Dedifferentiated amniotic fluid mesenchymal stem cell (primary cell): ENCODE results near the gene TNXB.
"Not testable (repeated sequence)": the region's sequence is repeated elsewhere in the genome, so short reads cannot be mapped to it uniquely, and the experiment has no call there.

ENCODE experiments used
- DNase-seq: peaks from one replicate; pipeline ENCODE4 v3.0.0-alpha.2; 2016; ENCODE audit errors: extremely low spot score

The TNXB gene

DNA sequence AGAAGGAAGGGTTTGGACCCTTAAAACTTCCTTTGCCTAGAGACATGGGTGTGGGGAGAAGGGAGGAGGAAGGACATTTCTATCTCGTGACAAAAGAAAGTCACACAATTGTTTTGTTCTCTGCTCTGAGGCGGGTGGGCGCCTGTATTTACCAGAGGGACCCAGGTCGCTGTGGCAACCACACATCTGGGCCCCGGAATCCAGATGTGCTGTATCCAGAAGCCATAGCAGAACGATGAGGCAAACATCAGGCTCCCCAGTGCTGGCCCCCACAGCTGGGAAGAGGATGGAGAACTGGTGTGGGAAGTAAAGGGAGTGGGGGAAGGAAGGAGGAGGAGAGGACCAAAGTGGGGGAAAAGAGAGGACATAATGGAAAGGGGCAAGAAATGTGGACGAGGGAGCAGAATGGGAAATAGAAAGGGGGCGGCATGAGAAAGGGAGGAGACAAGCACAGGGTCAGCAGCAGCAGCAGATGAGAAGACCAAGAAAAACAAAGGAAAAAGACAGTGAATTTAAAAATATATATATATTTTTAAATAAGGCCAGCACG lies 3.4 kb upstream of the TNXB start:
- DNase-seq = no peak

DNA sequence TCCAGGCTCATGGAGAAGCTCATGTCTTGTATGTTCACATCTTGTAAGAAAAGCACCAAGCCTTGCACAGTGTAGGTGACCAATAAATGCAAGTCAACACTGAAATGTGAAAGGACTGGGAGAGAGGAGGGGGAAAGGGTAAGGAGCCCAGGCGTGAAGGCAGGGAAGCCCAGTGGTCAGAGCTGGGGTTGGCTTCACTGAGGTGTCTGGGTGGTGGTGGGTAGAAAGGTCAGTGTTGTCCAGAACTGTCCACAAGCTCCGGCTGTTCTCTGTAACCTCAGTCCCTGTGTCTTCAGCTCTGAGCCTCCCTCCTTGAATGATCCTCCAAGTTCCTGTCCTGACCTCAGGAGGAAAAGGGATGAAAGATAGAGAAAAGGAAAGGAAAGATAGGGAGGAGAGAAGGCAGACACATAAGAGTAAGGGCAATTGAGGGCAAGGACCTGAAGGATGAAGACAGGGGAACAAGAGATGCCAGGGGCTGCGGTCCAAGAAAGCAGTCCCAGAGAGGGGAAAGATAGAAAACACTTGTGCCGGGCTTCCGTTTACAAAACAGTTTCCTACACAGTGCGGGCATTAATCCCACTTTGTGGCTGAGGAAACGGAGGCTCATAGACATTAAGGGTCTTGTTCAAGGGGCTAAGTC lies 2.4 kb upstream of the TNXB start:
- no peak for DNase-seq

DNA sequence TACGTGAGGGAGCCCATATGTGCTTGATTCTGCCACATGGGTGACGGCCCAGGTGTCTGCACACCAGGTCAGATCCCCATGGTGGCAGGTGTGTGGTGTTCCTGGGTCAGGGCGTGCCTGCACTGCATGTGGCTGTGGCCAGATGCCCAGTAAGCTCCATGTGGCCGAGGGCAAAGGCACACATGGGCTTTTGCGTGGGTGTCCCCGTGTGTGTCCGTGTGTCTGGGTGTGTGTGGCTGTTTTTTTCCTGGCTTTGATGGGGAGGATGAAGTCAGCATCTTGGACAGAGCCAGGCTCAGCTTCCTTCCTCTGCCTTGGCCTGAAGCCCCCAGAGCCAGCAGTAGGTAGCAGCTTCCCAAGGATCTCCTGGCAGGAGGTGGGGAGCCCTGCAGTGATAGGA lies 1.5 kb upstream of the TNXB start:
- DNase-seq = no peak

- no peak for DNase-seq
Observed at GRCh38 chr6:32109765-32110160, 625 bp upstream of the TNXB start.

DNA sequence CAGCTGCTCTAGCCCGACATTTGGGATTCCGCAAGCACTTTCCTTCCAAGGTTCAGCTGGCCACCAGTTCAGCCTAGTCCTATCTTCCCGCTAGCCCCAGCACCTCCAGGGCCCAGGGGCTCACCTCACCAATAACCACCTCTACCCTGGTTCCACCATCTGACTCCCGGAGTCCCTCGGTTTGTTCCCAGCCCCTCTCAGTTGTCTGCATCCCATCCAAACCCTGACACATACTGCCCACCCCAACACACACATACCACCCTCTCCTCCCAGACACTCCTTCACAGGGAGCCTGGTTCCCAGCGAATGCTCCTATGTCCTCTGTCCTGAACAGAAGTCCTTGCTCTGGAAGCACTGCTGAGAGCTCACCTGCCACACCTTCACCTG lies 418 bp downstream of the TNXB start:
- no peak for DNase-seq

DNA sequence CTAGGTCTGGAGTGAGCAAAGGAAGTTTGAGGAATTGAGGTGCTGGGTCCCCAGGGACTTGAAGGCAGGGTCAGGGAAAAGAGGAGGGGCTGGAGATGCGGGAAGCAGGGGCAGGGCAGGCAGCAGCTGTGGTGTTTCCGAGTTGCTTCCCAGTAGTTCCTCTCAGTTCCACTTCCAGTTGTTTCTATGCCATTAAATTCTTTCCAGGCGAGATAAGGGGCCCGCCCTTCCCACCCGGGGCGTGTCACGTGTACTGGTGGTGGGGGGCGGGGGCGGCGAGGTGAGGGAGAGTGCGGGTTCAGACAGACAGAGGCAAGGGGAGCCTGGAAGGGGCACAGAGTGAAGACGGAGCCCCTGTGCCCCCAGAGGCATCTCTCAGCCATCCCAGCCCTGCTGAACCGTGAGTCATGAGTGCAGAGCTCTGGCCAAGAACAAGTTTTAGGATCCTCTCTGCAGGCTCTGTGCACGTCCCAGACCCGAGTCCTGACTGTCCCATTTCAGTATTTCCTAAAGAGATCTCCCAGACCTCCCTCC lies 977 bp downstream of the TNXB start:
- no peak for DNase-seq

DNA sequence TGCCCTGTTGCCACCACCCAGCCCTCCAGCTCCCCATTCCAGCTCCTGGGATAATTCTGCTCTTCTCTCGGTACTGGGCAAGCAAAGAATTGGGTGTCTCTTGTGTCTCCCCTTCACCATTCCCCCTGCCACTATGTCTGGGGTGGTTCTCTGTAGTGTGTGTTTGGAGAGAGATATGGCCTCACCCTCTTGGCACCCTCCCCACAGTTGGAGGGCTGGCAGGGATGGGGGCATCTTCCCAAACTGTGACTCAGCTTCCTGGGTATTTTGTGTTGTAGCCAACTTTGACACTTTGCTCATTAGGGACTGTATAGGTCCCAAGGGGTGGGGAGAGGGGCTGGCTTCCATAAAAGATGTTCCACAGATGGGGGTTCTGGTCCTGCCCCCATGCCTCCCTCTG lies 1.7 kb downstream of the TNXB start:
- DNase-seq = no peak

- DNase-seq = no peak
Observed at GRCh38 chr6:32105433-32105832, 3.7 kb downstream of the TNXB start.

DNA sequence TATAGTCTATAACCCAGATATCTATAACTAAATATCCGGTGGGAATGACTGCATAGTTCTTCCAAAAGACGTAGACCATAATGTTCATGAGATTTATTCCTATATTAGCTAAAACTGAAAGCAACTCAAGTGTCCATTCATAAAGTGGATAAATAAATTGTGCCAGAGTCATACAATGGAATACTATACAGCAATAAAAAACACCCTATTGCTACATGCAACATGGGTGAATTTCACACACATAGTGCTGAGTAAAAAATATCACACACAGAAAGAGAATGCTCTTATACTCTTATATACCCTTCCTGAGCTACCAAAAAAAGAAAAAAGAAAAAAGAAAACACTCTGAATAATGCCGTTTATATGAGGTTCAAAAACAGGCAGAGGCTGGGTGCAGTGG lies 6.9 kb downstream of the TNXB start:
- no peak for DNase-seq

DNA sequence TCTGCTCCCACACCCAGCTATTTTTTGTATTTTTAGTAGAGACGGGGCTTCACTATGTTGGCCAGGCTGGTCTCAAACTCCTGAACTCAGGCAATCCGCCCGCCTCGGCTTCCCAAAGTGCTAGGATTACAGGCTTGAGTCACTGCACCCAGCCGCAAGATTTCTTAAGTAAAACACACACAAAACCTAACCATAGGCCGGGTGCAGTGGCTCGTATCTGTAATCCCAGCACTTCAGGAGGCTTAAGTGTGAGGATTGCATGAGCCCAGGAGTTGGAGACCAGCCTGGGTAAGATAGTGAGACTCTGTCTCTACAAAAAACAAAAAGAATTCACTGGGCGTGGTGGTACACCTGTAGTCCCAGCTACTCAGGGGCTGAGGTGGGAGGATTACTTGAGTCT lies 8.9 kb downstream of the TNXB start:
- DNase-seq = not testable (repeated sequence)

GRCh38 chr6:32097364-32097763 lies 11.8 kb downstream of the TNXB start:
- DNase-seq = no peak

- DNase-seq = no peak
Observed at GRCh38 chr6:32096394-32097258, 12.5 kb downstream of the TNXB start.

DNA sequence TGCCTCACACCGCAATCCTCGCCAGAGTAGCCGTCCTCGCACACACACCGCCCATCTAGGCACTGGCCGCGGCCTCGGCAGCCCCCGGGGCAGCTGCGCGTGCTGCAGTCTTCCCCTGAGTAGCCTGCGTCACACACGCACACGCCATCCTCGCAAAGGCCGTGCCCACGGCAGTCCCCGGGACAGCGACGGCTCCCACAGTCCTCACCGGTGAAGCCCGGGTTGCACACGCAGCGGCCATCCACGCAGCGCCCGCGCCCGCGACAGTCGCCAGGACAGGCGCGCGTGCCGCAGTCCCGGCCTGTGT lies 13.1 kb downstream of the TNXB start:
- DNase-seq = no peak

- DNase-seq = no peak
Observed at GRCh38 chr6:32095338-32096086, 13.6 kb downstream of the TNXB start.

DNA sequence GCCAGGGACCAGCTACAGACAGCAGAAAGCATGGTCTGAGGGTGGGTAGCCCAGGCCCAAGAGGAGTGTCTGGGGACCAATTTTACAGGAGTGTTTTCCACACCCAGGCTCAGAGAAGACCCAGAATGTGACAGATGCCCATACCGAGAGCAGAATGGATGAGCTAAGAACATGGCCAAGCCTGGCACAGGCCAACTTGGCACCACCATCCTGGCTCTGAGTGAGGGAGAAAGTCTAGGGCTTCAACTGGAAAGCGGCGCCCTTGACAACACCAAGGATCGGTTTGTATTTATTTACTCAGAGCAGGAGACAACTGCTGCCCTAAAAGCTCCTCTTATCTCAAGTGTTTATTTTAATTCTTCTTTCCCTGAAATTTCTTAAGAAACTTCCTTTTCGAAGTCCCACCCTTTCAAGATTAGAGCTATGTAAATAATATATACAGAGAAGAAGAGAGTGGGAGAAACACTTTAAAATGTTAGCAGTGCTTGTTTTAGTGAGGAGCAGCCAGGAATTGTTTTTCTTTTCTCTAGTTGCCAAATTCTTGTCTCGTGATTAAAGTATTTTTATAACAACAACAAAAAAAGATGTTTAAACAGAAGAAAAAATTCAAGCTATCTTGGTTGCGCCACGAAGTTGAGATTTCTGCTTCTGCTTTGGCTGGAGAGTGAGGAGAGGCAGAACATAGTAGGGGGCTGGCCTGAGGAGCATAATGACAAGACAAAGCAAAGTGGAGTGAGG lies 16.2 kb downstream of the TNXB start:
- DNase-seq = peak; percentile 55

DNA sequence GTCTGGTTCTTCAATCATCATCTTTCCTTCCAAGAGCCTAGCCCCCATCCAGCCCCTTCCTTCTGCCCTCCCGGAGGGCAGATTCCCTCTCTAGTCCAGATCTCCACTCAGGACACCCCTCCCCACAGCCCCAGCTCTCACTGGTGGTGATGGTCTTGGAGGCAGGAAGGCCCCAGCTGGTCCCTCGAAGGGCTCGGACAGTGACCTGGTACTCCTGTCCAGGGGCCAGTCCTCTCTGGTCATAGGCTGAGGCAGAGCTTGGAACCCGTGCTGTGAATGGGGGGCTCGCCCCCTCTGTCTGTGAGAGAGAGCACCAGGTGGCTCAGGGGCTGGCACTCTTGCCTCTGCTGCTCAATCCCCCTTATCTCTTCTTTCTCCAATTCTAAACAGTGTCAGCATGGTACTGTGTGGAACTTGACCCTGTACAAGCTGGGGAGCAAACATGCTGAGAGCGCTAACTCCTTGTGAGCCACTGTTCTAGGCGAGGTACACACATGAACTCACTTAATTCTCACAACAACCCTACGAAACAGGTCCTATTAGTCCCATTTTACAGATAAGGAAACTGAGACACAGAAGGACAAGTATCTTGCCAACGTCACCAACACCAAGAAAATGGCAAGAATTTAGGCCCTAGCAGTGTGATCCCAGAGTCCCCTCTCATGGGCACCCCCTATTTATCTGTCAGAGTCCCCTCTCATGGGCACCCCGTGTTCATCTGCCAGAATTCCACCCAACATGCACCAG lies 19.9 kb downstream of the TNXB start:
- DNase-seq = no peak

GRCh38 chr6:32088487-32089049 lies 20.6 kb downstream of the TNXB start:
- no peak for DNase-seq

- no peak for DNase-seq
Observed at GRCh38 chr6:32087574-32088486, 21.3 kb downstream of the TNXB start.
